GM11168 (cell line): ENCODE measurements around the gene CPSF2.

ENCODE experiments used
- in situ Hi-C: fragments of 300-500 bp; cut with MboI; formaldehyde crosslinking; loops from one replicate; pipeline ENCODE4 v1.12.0; 2022; ENCODE audit warnings: low sequenced_read_pairs; ENCODE audit not compliant: unreplicated experiment

Gene CPSF2

GRCh38 chr14:92121670-92122350 is at the start of gene CPSF2, which contains the start of gene NDUFB1:
TSS of gene CPSF2 (plus strand) at chr14:92121969. CDS start at chr14:92130985, 9,016 bp downstream.
TSS of gene NDUFB1 (minus strand) at chr14:92121706. CDS start at chr14:92117637, 4,069 bp downstream.
- in situ Hi-C loops = no loop called here

GRCh38 chr14:92074555-92074954 is 47.2 kb upstream of the CPSF2 start:
- in situ Hi-C loops = no loop called here

- in situ Hi-C loops = no loop called here
Observed at GRCh38 chr14:92088494-92088893, 33.3 kb upstream of the CPSF2 start.

GRCh38 chr14:92093320-92093719 is 28.4 kb upstream of the CPSF2 start:
- in situ Hi-C loops = no loop called here

- in situ Hi-C loops = no loop called here
Observed at GRCh38 chr14:92099802-92100201, 22.0 kb upstream of the CPSF2 start.

- in situ Hi-C loops = no loop called here
Observed at GRCh38 chr14:92103363-92103989, 18.3 kb upstream of the CPSF2 start.

GRCh38 chr14:92105073-92105892 is 16.5 kb upstream of the CPSF2 start:
- in situ Hi-C loops = no loop called here

- in situ Hi-C loops = no loop called here
Observed at GRCh38 chr14:92105893-92106142, 16.0 kb upstream of the CPSF2 start.

GRCh38 chr14:92106143-92106926 is 15.4 kb upstream of the CPSF2 start, which contains the start of gene ATXN3:
TSS of gene ATXN3 (minus strand) at chr14:92106582. CDS start at chr14:92106552, 30 bp downstream.
- in situ Hi-C loops = no loop called here

- in situ Hi-C loops = no loop called here
Observed at GRCh38 chr14:92108345-92109254, 13.2 kb upstream of the CPSF2 start.

GRCh38 chr14:92109490-92109889 is 12.3 kb upstream of the CPSF2 start:
- in situ Hi-C loops = no loop called here

- in situ Hi-C loops = no loop called here
Observed at GRCh38 chr14:92121207-92121669, 531 bp upstream of the CPSF2 start.

- in situ Hi-C loops = no loop called here
Observed at GRCh38 chr14:92122351-92122677, 545 bp downstream of the CPSF2 start.

- in situ Hi-C loops = no loop called here
Observed at GRCh38 chr14:92122761-92123160, 992 bp downstream of the CPSF2 start.

GRCh38 chr14:92134456-92134855 is 12.7 kb downstream of the CPSF2 start:
- in situ Hi-C loops = loop anchor here (25.0 kb wide), 2 partner anchors 328 to 553 kb away; no protein-coding TSS in a partner anchor

- in situ Hi-C loops = loop anchor here (25.0 kb wide), 2 partner anchors 327 to 552 kb away; no protein-coding TSS in a partner anchor
Observed at GRCh38 chr14:92135269-92135668, 13.5 kb downstream of the CPSF2 start.

GRCh38 chr14:92143309-92143708 is 21.5 kb downstream of the CPSF2 start:
- in situ Hi-C loops = loop anchor here (25.0 kb wide), 2 partner anchors 319 to 544 kb away; no protein-coding TSS in a partner anchor

GRCh38 chr14:92143962-92144361 is 22.2 kb downstream of the CPSF2 start:
- in situ Hi-C loops = loop anchor here (25.0 kb wide), 2 partner anchors 318 to 543 kb away; no protein-coding TSS in a partner anchor

GRCh38 chr14:92144708-92145107 is 22.9 kb downstream of the CPSF2 start:
- in situ Hi-C loops = loop anchor here (25.0 kb wide), 2 partner anchors 318 to 543 kb away; no protein-coding TSS in a partner anchor
